Hepatocyte (in vitro differentiated cells): ENCODE results near the gene VWA1. TPM values are rescaled to one million over a fixed set of nuclear protein-coding genes. Genes with fewer than 3 reads are reported as not detected.

Experiments
- DNase-seq: peaks from one replicate; pipeline ENCODE4 v3.0.0-alpha.2; 2016; ENCODE audit warnings: low spot score
- H2AFZ ChIP-seq: fragments of 200-600 bp; sonication (generic); 2 replicates; pipeline ENCODE4 v1.6.0; 2016; ENCODE audit warnings: antibody characterized with exemption, mild to moderate bottlenecking
- H3K27ac ChIP-seq: fragments of 200-600 bp; sonication (generic); 2 replicates; pipeline ENCODE4 v1.5.1; 2016; ENCODE audit warnings: mild to moderate bottlenecking
- H3K27me3 ChIP-seq: fragments of 200-600 bp; sonication (generic); 2 replicates; pipeline ENCODE4 v1.6.1; 2016
- H3K36me3 ChIP-seq: fragments of 200-600 bp; sonication (generic); replicated peaks from 2 replicates; pipeline ENCODE4 v1.5.1; 2016; ENCODE audit warnings: low read depth; ENCODE audit not compliant: insufficient read depth
- H3K4me1 ChIP-seq: fragments of 200-600 bp; sonication (generic); 2 replicates; pipeline ENCODE4 v1.5.1; 2016; ENCODE audit warnings: mild to moderate bottlenecking, moderate library complexity; ENCODE audit not compliant: insufficient read depth
- H3K4me2 ChIP-seq: fragments of 200-600 bp; sonication (generic); 2 replicates; pipeline ENCODE4 v1.6.0; 2016
- H3K4me3 ChIP-seq: fragments of 200-600 bp; sonication (generic); 2 replicates; pipeline ENCODE4 v1.5.1; 2016; ENCODE audit warnings: mild to moderate bottlenecking
- H3K79me2 ChIP-seq: fragments of 200-600 bp; sonication (generic); 2 replicates; pipeline ENCODE4 v1.6.0; 2017; ENCODE audit warnings: mild to moderate bottlenecking
- H3K9me2 ChIP-seq: fragments of 200-600 bp; sonication (generic); replicated peaks from 2 replicates; pipeline ENCODE4 v1.6.0; 2017; ENCODE audit warnings: mild to moderate bottlenecking; ENCODE audit not compliant: insufficient read depth
- H3K9me3 ChIP-seq: fragments of 200-600 bp; sonication (generic); 2 replicates; pipeline ENCODE4 v1.5.1; 2016; ENCODE audit warnings: low read depth, mild to moderate bottlenecking
- H4K20me1 ChIP-seq: fragments of 200-600 bp; sonication (generic); 2 replicates; pipeline ENCODE4 v1.6.0; 2016; ENCODE audit warnings: mild to moderate bottlenecking; ENCODE audit not compliant: insufficient read depth, poor library complexity, severe bottlenecking
- CTCF ChIP-seq: fragments of 200-600 bp; sonication (generic); IDR thresholded peaks from 2 replicates; pipeline ENCODE4 v1.5.1; 2016; ENCODE audit warnings: antibody characterized with exemption, mild to moderate bottlenecking; ENCODE audit not compliant: poor library complexity
- EZH2 ChIP-seq: fragments of 200-600 bp; sonication (generic); IDR thresholded peaks from 2 replicates; pipeline ENCODE4 v1.6.1; 2016; ENCODE audit warnings: antibody characterized with exemption, mild to moderate bottlenecking, borderline replicate concordance
- EZH2phosphoT487 ChIP-seq: fragments of 200-600 bp; sonication (generic); IDR thresholded peaks from one replicate; pipeline ENCODE4 v1.6.1; 2018; ENCODE audit warnings: antibody characterized with exemption, mild to moderate bottlenecking, low read depth, moderate library complexity; ENCODE audit not compliant: unreplicated experiment, severe bottlenecking
- WGBS: methylation state at CpG from one replicate; pipeline ENCODE4 v1.1.6; 2016; ENCODE audit warnings: low lambda C conversion rate; ENCODE audit errors: missing lambda C conversion rate; 5-methylcytosine and 5-hydroxymethylcytosine counted together
- polyA plus RNA-seq: library from polyadenylated mRNA; unstranded; fragments of >200 nt; fragmentation: Nextera tagmentation; extraction: Ambion mirVana; gene quantifications from 2 replicates; pipeline ENCODE4 v1.2.1, GENCODE V29; 2016
- total RNA-seq: library from RNA; depleted of rRNA; stranded (reverse); fragments of >200 nt; gene quantifications from 2 replicates; pipeline ENCODE4 v1.2.3, GENCODE V29; 2014

The VWA1 gene
- total and polyA plus RNA-seq, 2 experiments from 2014 or later, result 37.7 to 114 TPM

- H3K27ac ChIP-seq, result peak overlapping the region; percentile 79
Measured at GRCh38 chr1:1398677-1399186, 36.8 kb upstream of the VWA1 start.

GRCh38 chr1:1399187-1399871 lies 36.2 kb upstream of the VWA1 start, which contains the start of gene CCNL2:
Gene CCNL2, minus strand, starts transcription at chr1:1399335. Its CDS starts 29 bp downstream, at chr1:1399306.
- Histone ChIP-seq H3K4me2 (peak within 1 kb of the TSS; percentile 92), H2AFZ (peak within 1 kb of the TSS; percentile 41), H3K79me2 (peaks cover 66% of the 10 kb centered on the region), H3K4me3 (peak within 1 kb of the TSS; percentile 70), H3K4me1 (peaks cover 26% of the 10 kb centered on the region), H3K27ac (peak within 1 kb of the TSS; percentile 83), H3K9me3 (no peaks in the 10 kb centered on the region), H3K27me3 (no peaks in the 10 kb centered on the region), H4K20me1 (peaks cover 4% of the 10 kb centered on the region), H3K9me2 (no peaks in the 10 kb centered on the region), H3K36me3 (no peaks in the 10 kb centered on the region)
- peak; percentile 99 for DNase-seq
- no peak for TF ChIP-seq EZH2
- TF ChIP-seq CTCF, result peak; percentile 33
- WGBS, result under 1% methylated on average over 60 of the region's 86 CpGs

More at GRCh38 chr1:1398677-1399186, 36.8 kb upstream of the VWA1 start:
- no peaks in the 10 kb centered on the region for H3K36me3 ChIP-seq
- no peaks in the 10 kb centered on the region for H3K27me3 ChIP-seq
- peak overlapping the region; percentile 41 for H2AFZ ChIP-seq
- H3K4me3 ChIP-seq, result peak overlapping the region; percentile 70
- H3K79me2 ChIP-seq, result peaks cover 72% of the 10 kb centered on the region
- TF ChIP-seq EZH2phosphoT487 (no peak), CTCF (no peak), EZH2 (no peak)
- 1% methylated on average over 25 of the region's 54 CpGs for WGBS
- no peaks in the 10 kb centered on the region for H3K9me3 ChIP-seq
- peak; percentile 24 for DNase-seq
- peaks cover 4% of the 10 kb centered on the region for H4K20me1 ChIP-seq
- peaks cover 26% of the 10 kb centered on the region for H3K4me1 ChIP-seq
- H3K4me2 ChIP-seq, result peak overlapping the region; percentile 86
- H3K9me2 ChIP-seq, result no peaks in the 10 kb centered on the region

GRCh38 chr1:1399872-1400575 lies 35.5 kb upstream of the VWA1 start:
- Histone ChIP-seq H2AFZ (peak overlapping the region; percentile 15), H3K4me2 (peak overlapping the region; percentile 92), H3K27me3 (no peaks in the 10 kb centered on the region), H3K9me2 (no peaks in the 10 kb centered on the region), H3K27ac (peak overlapping the region; percentile 83), H3K4me1 (peaks cover 26% of the 10 kb centered on the region), H4K20me1 (no peaks in the 10 kb centered on the region), H3K36me3 (no peaks in the 10 kb centered on the region), H3K79me2 (peaks cover 69% of the 10 kb centered on the region), H3K9me3 (no peaks in the 10 kb centered on the region), H3K4me3 (peak overlapping the region; percentile 48)
- DNase-seq, result no peak
- TF ChIP-seq EZH2 (no peak), EZH2phosphoT487 (no peak), CTCF (no peak)
- WGBS, result 9% methylated on average over 31 of the region's 34 CpGs
